GM21423 (cell line): ENCODE data around the gene GOLGA6L6.
"Not testable (repeated sequence)": the region's sequence is repeated elsewhere in the genome, so short reads cannot be mapped to it uniquely, and the experiment has no call there.

Experiments used
- ATAC-seq: cut with Tn5 transposase; IDR thresholded peaks from one replicate; pipeline ENCODE4 v1.9.1; 2021; ENCODE audit warnings: mild to moderate bottlenecking, moderate library complexity; ENCODE audit not compliant: unreplicated experiment

The GOLGA6L6 gene

GRCh38 chr15:20541700-20542099 is at the start of gene GOLGA6L6:
TSS of gene GOLGA6L6 (minus strand) at chr15:20541800. CDS start at chr15:20541709, 91 bp downstream.
- not testable (repeated sequence) for ATAC-seq

- not testable (repeated sequence) for ATAC-seq
Measured at GRCh38 chr15:20590069-20590468, 48.5 kb upstream of the GOLGA6L6 start.

- ATAC-seq = not testable (repeated sequence)
Measured at GRCh38 chr15:20586821-20587220, 45.2 kb upstream of the GOLGA6L6 start.

- not testable (repeated sequence) for ATAC-seq
Measured at GRCh38 chr15:20582726-20583115, 41.1 kb upstream of the GOLGA6L6 start.

GRCh38 chr15:20582109-20582725 is 40.6 kb upstream of the GOLGA6L6 start:
- ATAC-seq = not testable (repeated sequence)

- not testable (repeated sequence) for ATAC-seq
Measured at GRCh38 chr15:20581261-20582108, 39.9 kb upstream of the GOLGA6L6 start.

GRCh38 chr15:20579662-20580061 is 38.1 kb upstream of the GOLGA6L6 start:
- not testable (repeated sequence) for ATAC-seq

- not testable (repeated sequence) for ATAC-seq
Measured at GRCh38 chr15:20551289-20551688, 9.7 kb upstream of the GOLGA6L6 start.

- not testable (repeated sequence) for ATAC-seq
Measured at GRCh38 chr15:20505926-20506658, 35.5 kb downstream of the GOLGA6L6 start.

- ATAC-seq = not testable (repeated sequence)
Measured at GRCh38 chr15:20502839-20503238, 38.8 kb downstream of the GOLGA6L6 start.

GRCh38 chr15:20501512-20502222 is 39.9 kb downstream of the GOLGA6L6 start:
- not testable (repeated sequence) for ATAC-seq

- ATAC-seq = not testable (repeated sequence)
Measured at GRCh38 chr15:20497781-20498180, 43.8 kb downstream of the GOLGA6L6 start.

- ATAC-seq = not testable (repeated sequence)
Measured at GRCh38 chr15:20493035-20493434, 48.6 kb downstream of the GOLGA6L6 start.

- not testable (repeated sequence) for ATAC-seq
Measured at GRCh38 chr15:20492598-20492997, 49.0 kb downstream of the GOLGA6L6 start.

- not testable (repeated sequence) for ATAC-seq
Measured at GRCh38 chr15:20489320-20489719, 52.3 kb downstream of the GOLGA6L6 start.
